Measurements from ENCODE around the gene CDHR1. TPM values are rescaled to one million over a fixed set of nuclear protein-coding genes. Genes with fewer than 3 reads are reported as not detected.
A peak's percentile ranks its signal among the peaks of the same experiment; 100 is the strongest.

The CDHR1 gene
- polyA plus RNA-seq, 3 donors: not detected

- Histone ChIP-seq H3K36me3 (replicated peaks in 1 of 2; ENCODE audit: control insufficient read depth in 1 of 2, insufficient read depth in 2 of 2, low read length in 2 of 2) (no peaks in the 10 kb centered on the region), H3K4me2 (replicated peaks; ENCODE audit: extremely low read depth, low read length, poor library complexity, severe bottlenecking) (no peak overlapping the region), H3K4me3 (replicated peaks in 1 of 3; ENCODE audit: low read depth in 2 of 3, low read length in 3 of 3) (no peak overlapping the region), H3K9me3 (replicated peaks in 1 of 2; ENCODE audit: control insufficient read depth in 1 of 2, insufficient read depth in 1 of 2, low read length in 2 of 2) (peaks cover 0 to 13% of the 10 kb centered on the region in 2 donors), H3K27ac (ENCODE audit: low read depth in 1 of 2, low read length in 2 of 2) (no peak overlapping the region), H4K20me1 (ENCODE audit: insufficient read depth, low read length) (no peaks in the 10 kb centered on the region), H3K9ac (ENCODE audit: insufficient read depth, low read length, poor library complexity, severe bottlenecking) (no peak overlapping the region), H3K27me3 (ENCODE audit: control insufficient read depth in 2 of 2, insufficient read depth in 2 of 2, low read length in 2 of 2) (peaks cover 33 to 50% of the 10 kb centered on the region in 2 donors), H3K79me2 (ENCODE audit: insufficient read depth, low read length) (no peaks in the 10 kb centered on the region), H3K4me1 (ENCODE audit: control insufficient read depth in 1 of 2, insufficient read depth in 2 of 2, low read length in 2 of 2) (no peaks in the 10 kb centered on the region), H2AFZ (ENCODE audit: insufficient read depth, low read depth, low read length, poor library complexity, severe bottlenecking) (no peak overlapping the region)
- H3K9me3 Mint-ChIP-seq: peaks cover 0 to 1% (median 0%) of the 10 kb centered on the region in 7 donors
- WGBS (ENCODE audit: insufficient coverage): 75% methylated on average over 1 of the region's 2 CpGs
- TF ChIP-seq CTCF (IDR thresholded peaks at IDR 0.05): no peak
- peak overlapping the region in 1 of 2 donors; percentile 39 for H3K4me3 Mint-ChIP-seq
- intact Hi-C loops (cut with micrococcal nuclease): no loop called here
- no peak for DNase-seq
- H3K36me3 Mint-ChIP-seq: no peaks in the 10 kb centered on the region
- no peak overlapping the region for H3K27ac Mint-ChIP-seq
- peaks cover 35 to 59% (median 41%) of the 10 kb centered on the region in 3 donors for H3K27me3 Mint-ChIP-seq (ENCODE audit: low read depth in 3 of 3)
- no peaks in the 10 kb centered on the region for H3K4me1 Mint-ChIP-seq
Observed at GRCh38 chr10:84193327-84193726, 1.0 kb upstream of the CDHR1 start.

- H3K9ac ChIP-seq (ENCODE audit: insufficient read depth, low read length, poor library complexity, severe bottlenecking): peak overlapping the region; percentile 32
- peaks cover 0 to 13% of the 10 kb centered on the region in 2 donors for H3K9me3 ChIP-seq (replicated peaks in 1 of 2; ENCODE audit: control insufficient read depth in 1 of 2, insufficient read depth in 1 of 2, low read length in 2 of 2)
- Mint-ChIP-seq H3K27ac (no peak overlapping the region), H3K36me3 (no peaks in the 10 kb centered on the region), H3K9me3 (peaks cover 0 to 1% (median 0%) of the 10 kb centered on the region in 7 donors), H3K4me3 (peak overlapping the region in 1 of 2 donors; percentile 72), H3K27me3 (ENCODE audit: low read depth in 3 of 3) (peaks cover 37 to 59% (median 41%) of the 10 kb centered on the region in 3 donors), H3K4me1 (no peaks in the 10 kb centered on the region)
- intact Hi-C loops (cut with micrococcal nuclease): no loop called here
- peak overlapping the region; percentile 42 for H3K4me2 ChIP-seq (replicated peaks; ENCODE audit: extremely low read depth, low read length, poor library complexity, severe bottlenecking)
- H3K27ac ChIP-seq (ENCODE audit: low read depth in 1 of 2, low read length in 2 of 2): no peak overlapping the region
- H3K79me2 ChIP-seq (ENCODE audit: insufficient read depth, low read length): no peaks in the 10 kb centered on the region
- H3K27me3 ChIP-seq (ENCODE audit: control insufficient read depth in 2 of 2, insufficient read depth in 2 of 2, low read length in 2 of 2): peaks cover 33 to 50% of the 10 kb centered on the region in 2 donors
- 33% methylated on average over 1 of the region's 5 CpGs for WGBS (ENCODE audit: insufficient coverage)
- DNase-seq: no peak
- H2AFZ ChIP-seq (ENCODE audit: insufficient read depth, low read depth, low read length, poor library complexity, severe bottlenecking): peak overlapping the region; percentile 41
- H4K20me1 ChIP-seq (ENCODE audit: insufficient read depth, low read length): no peaks in the 10 kb centered on the region
- H3K4me1 ChIP-seq (ENCODE audit: control insufficient read depth in 1 of 2, insufficient read depth in 2 of 2, low read length in 2 of 2): no peaks in the 10 kb centered on the region
- H3K4me3 ChIP-seq (replicated peaks in 1 of 3; ENCODE audit: low read depth in 2 of 3, low read length in 3 of 3): peak overlapping the region in 1 of 3 experiments; percentile 20
- TF ChIP-seq CTCF (IDR thresholded peaks at IDR 0.05): no peak
- no peaks in the 10 kb centered on the region for H3K36me3 ChIP-seq (replicated peaks in 1 of 2; ENCODE audit: control insufficient read depth in 1 of 2, insufficient read depth in 2 of 2, low read length in 2 of 2)
Observed at GRCh38 chr10:84193846-84194423, 402 bp upstream of the CDHR1 start.

Data from CD14-positive monocyte (primary cell).